Posterior vena cava (tissue), 2 donors: ENCODE measurements around the gene HBS1L. TPM values are rescaled to one million over a fixed set of nuclear protein-coding genes. Genes with fewer than 3 reads are reported as not detected.

Experiments used
- DNase-seq: peaks from one replicate; pipeline ENCODE4 v3.0.0-alpha.2; 2020; ENCODE audit warnings: low spot score
- intact Hi-C, 2 donors: fragments of 100-400 bp; cut with DNase I; formaldehyde crosslinking; loops; one replicate each; pipeline versions ENCODE4 v1.14.1 to v1.14.2; 2022 to 2023
- total RNA-seq, 2 donors: library from RNA; stranded (reverse); fragmentation: NEBNext Ultra II Directional; extraction: Animal tissue kit (Norgen Biotek cat#: 25700); gene quantifications; one replicate each; pipeline ENCODE4 v1.2.1, GENCODE V29; 2021
- donor health status: DM: yes; HTN: yes; CAD: no.
- donor health status: DM: yes; HTN: yes; CAD: no.

HBS1L gene
- total RNA-seq, 2 donors from 2014 or later, result 62.9 to 66.5 TPM

- no peak for DNase-seq
- intact Hi-C loops, result no loop called here
Observed at GRCh38 chr6:135008941-135009290, 45.7 kb downstream of the HBS1L start.

- intact Hi-C loops, result no loop called here
- no peak for DNase-seq
Observed at GRCh38 chr6:135008072-135008940, 46.3 kb downstream of the HBS1L start.

- DNase-seq, result no peak
- intact Hi-C loops, result no loop called here
Observed at GRCh38 chr6:135006386-135006914, 48.2 kb downstream of the HBS1L start.

GRCh38 chr6:135004399-135004798, 50.2 kb downstream of the HBS1L start:
- intact Hi-C loops, result no loop called here
- no peak for DNase-seq

DNA sequence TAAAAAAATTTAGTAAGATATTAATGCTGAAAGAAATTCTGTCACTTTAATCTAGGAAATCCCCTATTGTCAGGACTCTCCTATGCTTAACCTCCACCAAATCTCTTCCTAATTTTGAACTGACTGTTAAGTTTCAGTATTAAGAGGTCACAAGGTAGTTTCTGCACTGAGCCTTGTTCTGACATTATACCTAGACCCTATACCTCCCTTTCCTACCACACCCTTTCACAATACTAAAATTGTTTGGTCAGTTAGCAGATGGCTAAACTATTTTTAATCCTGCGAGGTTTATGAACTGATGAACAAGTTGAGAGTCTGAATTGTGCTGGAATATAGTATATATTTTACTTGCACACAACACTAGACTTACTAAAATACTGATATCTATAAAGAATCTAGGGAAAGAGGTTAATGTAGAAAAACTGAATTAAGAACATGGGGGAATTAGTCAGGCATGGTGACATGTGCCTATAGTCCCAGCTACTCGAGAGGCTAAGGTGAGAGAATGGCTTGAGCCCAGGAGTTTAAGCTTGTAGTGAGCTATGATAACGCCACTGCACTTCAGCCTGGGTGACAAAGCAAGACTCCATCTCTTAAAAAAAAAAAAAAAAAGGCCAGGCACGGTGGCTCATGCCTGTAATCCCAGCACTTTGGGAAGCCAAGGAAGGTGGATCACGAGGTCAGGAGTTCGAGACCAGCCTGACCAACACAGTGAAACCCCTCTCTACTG, 51.5 kb downstream of the HBS1L start:
- DNase-seq, result no peak
- intact Hi-C loops, result no loop called here

DNA sequence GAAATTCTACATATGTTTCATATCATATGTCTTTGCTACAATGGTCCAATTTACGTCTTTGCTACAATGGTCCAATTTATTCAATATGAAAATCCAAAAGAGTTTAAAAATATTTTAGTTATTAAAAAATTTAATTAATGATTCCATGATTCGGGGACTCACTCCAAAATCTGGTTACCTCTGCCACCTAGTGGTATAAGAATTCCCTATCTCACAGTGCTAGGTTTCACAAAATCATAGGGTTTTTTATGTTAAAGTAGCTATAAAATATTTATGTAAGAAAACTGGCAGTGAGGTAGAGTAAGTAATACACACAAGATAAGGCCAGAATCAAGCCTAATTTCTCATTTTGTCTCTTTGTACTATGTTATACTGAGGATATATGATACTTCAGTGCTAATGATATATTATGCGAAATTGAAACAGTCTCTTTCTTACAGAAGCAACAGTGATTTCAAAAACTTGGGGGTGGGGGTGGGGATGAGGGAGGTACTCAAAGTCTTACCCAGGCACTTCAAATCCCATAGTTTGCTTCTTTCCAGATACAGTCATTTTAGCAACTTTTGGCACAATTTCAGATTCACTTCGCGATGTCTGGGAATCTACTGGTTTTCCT, 52.3 kb downstream of the HBS1L start:
- intact Hi-C loops, result no loop called here
- DNase-seq, result no peak

DNA sequence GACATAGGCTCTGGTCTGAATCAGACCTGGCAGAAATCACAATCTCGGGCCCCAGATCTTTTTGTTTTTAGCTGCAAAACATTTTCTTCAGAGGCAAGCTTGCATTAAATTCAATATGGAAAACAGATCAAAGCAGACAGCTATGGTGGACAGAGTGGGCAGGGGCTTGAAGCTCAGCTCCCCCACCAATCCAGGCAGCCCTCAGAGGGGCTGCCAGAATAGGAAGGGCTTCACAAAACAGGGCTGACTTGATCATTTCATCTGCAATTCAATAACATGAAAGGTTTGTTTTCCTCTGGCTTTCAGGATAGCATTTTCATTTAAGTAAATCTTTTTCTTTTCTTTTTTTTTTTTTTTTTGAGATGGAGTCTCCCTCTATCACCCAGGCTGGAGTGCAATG, 55.5 kb downstream of the HBS1L start:
- intact Hi-C loops, result no loop called here
- no peak for DNase-seq

DNA sequence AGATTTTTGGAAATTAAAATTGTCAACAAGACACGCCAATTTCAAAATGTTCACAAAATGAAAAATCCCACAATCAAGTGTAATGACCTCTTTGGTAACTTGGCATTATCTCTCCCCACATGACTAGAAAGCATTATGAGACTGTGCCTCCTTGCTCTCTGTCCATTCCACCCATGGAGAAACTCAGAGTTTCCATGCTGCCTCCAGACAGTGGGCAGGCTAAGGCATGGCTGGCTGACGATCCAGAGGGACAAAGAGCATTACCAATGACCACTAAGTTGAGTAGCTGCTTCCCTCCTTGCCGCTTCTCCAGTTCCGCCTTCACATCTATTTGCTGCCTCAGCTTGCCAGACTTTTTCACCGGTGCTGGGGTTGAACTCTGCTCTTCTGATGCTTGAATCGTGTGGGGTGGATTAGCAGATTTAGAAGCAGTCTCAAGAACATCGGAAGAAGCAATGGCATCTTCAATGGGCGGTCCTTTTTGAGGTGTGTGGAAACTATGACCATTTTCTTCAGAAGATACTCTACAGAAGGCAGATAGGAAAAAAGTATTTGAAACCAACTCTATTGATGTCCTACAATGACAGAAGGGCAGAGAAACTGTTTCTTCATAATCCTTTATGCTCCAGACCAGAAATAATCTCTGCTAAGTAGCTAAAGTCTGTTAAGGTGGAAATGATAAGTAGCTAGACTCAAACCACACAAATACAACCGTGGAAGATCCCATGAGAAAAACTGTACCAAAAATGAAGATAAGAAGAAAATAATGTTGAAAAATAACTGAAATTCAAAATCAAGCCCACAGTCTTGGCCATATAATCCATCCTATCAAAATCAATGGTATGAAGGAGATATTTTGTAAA, 57.3 kb downstream of the HBS1L start:
- intact Hi-C loops, result no loop called here
- no peak for DNase-seq

- intact Hi-C loops, result no loop called here
- DNase-seq, result no peak
Observed at GRCh38 chr6:134995536-134995935, 59.1 kb downstream of the HBS1L start.

DNA sequence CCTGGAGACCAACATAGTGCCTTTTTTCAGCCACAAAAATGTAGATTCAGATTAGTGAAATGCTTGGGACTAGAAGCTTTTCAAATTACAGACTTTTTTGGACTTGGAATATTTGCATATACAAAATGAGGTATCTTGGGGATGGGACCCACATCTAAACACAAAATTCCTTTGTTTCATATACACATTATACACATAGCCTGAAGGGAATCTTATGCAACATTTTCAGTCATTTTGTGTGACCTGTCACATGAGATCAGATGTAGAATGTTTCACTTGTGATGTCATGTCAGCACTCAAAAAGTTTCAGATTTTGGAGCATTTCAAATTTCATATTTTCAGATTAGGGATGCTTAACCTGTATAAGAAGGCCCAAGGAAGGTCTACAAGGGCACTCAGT, 60.2 kb downstream of the HBS1L start:
- no peak for DNase-seq
- intact Hi-C loops, result no loop called here

GRCh38 chr6:134992155-134992554, 62.5 kb downstream of the HBS1L start:
- no peak for DNase-seq
- intact Hi-C loops, result no loop called here

DNA sequence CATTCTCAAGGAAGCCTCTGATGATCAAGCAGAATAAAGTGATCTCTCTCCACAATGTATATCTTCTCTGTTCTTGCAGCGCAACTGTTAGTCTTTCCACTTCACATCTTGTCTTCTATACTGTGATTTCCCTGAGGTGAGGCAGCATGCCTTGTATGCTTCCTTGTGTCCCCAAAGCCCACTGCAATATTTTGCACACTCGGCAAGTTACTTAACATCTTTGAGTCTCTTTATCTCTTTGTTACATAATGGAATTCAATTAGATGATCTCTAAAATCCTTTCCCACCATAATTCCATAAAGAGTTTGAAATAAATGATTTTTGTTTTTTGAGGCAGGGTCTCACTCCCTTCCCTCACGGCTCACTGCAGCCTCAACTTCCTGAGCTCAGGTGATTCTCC, 64.4 kb downstream of the HBS1L start:
- intact Hi-C loops, result no loop called here

GRCh38 chr6:134984821-134985220, 69.8 kb downstream of the HBS1L start:
- intact Hi-C loops, result loop anchor here in 1 of 2 donors (10.0 kb wide), 1 partner anchor 420 kb away; no protein-coding TSS in a partner anchor
- no peak for DNase-seq

More for the DNA sequence above, 64.4 kb downstream of the HBS1L start:
- no peak for DNase-seq

GRCh38 chr6:134983823-134984222, 70.8 kb downstream of the HBS1L start:
- intact Hi-C loops, result loop anchor here in 1 of 2 donors (10.0 kb wide), 1 partner anchor 421 kb away; no protein-coding TSS in a partner anchor
- DNase-seq, result no peak

- intact Hi-C loops, result loop anchor here in 1 of 2 donors (10.0 kb wide), 1 partner anchor 423 kb away; no protein-coding TSS in a partner anchor
- DNase-seq, result no peak
Observed at GRCh38 chr6:134982161-134982560, 72.5 kb downstream of the HBS1L start.

DNA sequence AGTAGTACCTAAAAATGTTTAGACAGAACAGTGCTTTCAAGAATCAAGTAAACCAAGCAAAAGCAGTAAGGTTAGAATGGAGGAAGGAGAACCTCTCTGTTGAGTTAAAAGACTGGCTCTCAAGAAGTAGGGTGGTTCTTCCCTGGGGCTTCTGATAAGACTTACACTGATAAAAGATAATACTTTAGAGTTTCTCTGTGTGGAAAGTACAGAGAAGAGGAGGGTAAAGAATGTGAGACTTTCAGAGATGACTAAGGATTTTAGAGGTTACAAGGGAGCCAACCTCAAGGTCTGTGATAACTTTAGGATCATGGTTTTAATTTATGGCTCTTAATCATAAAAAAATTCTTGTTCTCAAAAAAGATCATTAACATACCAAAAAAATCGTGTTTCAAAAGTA, 73.8 kb downstream of the HBS1L start:
- no peak for DNase-seq
- intact Hi-C loops, result loop anchor here in 1 of 2 donors (10.0 kb wide), 1 partner anchor 424 kb away; no protein-coding TSS in a partner anchor

DNA sequence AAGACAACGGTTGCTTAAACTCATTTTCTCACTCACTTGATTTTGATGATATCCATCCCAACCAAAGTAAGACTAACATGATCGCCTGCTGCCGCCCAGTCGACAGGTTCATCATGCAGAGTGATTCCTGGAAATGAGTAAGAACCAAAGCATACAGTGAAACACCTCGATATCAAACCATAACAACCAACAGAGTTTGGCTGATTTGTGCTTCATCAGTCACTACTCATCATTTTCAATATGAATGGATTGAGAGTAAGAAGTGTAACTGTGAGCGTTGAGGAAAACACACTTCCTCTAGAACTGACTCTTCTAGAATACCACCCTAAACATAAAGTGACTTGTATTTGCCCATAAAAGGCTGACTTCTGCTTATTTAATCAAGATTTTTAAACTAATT, 75.5 kb downstream of the HBS1L start:
- intact Hi-C loops, result no loop called here
- DNase-seq, result no peak

GRCh38 chr6:134974370-134974769, 80.3 kb downstream of the HBS1L start:
- DNase-seq, result no peak
- intact Hi-C loops, result no loop called here

DNA sequence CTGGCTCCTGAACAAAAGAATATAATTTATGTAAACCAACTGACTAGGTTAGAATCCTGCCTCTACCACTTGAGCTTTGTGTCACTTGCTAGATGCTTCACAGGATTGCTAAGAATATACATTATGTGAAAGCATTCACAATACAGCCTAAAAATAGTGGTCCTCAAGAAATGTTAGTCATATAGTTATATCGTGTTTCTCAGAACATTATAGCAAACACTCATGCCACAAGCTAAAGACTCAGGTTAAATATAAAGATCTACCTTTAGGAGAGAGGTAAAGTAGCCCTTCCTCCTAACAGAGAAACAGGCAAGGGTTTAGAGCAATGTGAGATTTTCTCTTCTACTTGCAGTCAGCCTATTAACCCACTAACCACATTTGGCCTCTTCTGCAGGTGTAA, 86.9 kb downstream of the HBS1L start:
- intact Hi-C loops, result no loop called here
- DNase-seq, result no peak
